Measurements from ENCODE around the gene CHN2.

DNA sequence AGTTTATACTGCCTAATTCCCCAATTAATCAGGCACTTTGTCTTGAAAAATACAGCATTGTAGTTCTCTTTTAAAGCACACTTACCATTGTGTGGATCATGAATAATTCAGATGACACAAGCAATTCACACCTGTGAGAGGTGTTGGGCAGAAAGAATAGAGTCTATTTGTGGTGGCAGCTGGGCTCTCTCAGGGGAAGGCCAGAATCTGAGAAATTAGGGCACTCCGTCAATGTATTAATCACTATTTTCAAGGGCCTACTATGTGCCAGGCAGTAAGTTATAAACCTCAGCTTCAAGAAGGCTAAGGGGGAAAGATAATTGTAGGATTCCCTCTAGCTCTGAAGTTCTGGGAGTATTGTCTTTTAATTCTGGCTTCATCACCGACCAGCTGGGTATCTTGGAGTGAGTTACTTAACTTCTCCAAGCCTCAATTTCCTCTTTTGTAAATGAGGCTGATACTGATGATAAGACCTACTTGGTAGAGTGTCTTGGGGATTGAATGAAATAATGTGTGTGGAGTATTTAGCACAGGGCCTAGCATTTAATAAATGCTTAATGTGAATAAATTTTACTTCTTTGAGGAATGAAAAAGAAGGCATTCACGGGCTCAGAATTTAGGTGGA lies 2.5 kb downstream of the CHN2 start:
- TF ChIP-seq, protein P1, sequence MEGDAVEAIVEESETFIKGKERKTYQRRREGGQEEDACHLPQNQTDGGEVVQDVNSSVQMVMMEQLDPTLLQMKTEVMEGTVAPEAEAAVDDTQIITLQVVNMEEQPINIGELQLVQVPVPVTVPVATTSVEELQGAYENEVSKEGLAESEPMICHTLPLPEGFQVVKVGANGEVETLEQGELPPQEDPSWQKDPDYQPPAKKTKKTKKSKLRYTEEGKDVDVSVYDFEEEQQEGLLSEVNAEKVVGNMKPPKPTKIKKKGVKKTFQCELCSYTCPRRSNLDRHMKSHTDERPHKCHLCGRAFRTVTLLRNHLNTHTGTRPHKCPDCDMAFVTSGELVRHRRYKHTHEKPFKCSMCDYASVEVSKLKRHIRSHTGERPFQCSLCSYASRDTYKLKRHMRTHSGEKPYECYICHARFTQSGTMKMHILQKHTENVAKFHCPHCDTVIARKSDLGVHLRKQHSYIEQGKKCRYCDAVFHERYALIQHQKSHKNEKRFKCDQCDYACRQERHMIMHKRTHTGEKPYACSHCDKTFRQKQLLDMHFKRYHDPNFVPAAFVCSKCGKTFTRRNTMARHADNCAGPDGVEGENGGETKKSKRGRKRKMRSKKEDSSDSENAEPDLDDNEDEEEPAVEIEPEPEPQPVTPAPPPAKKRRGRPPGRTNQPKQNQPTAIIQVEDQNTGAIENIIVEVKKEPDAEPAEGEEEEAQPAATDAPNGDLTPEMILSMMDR (IDR thresholded peaks at IDR 0.05) = no peak
- no peak for TF ChIP-seq POLR2A (IDR thresholded peaks at IDR 0.05)

Data from prostate gland (tissue), 2 donors.